Measurements from ENCODE around the gene MCUR1. TPM values are rescaled to one million over a fixed set of nuclear protein-coding genes. Genes with fewer than 3 reads are reported as not detected.

Gene MCUR1
- total RNA-seq (2022; extraction: Qiagen RNA extraction; ENCODE audit: low read depth) = 8.4 to 15.7 TPM (median 14.3 TPM) in 5 replicates

GRCh38 chr6:13814176-13814937, at the start of gene MCUR1:
TSS of gene MCUR1 (minus strand) at chr6:13814557. CDS start at chr6:13814429, 128 bp downstream.

Other genes with a start within 250 kb of the MCUR1 start
- gene SIRT5, start 240.0 kb downstream of the MCUR1 start, total RNA-seq (2022; extraction: Qiagen RNA extraction; ENCODE audit: low read depth) = 3.3 to 4.9 TPM (median 4.1 TPM) in 5 replicates
- 70.1 to 73.8 TPM (median 72.0 TPM) in 5 replicates for gene NOL7, start 199.2 kb downstream of the MCUR1 start, total RNA-seq (2022; extraction: Qiagen RNA extraction; ENCODE audit: low read depth)
- 11.8 to 16.5 TPM (median 14.4 TPM) in 5 replicates for gene RANBP9, start 102.7 kb downstream of the MCUR1 start, total RNA-seq (2022; extraction: Qiagen RNA extraction; ENCODE audit: low read depth)
- gene RNF182, start 110.4 kb upstream of the MCUR1 start, total RNA-seq (2022; extraction: Qiagen RNA extraction; ENCODE audit: low read depth) = 2.9 to 4.0 TPM (median 3.4 TPM) in 5 replicates